SK-N-SH (cell line): ENCODE measurements around the gene PTPN18. TPM values are rescaled to one million over a fixed set of nuclear protein-coding genes. Genes with fewer than 3 reads are reported as not detected.

Experiments
- CTCF ChIA-PET: fragments of 300-600, 350-600 bp; formaldehyde crosslinking; extraction: SDS; loops from one replicate; lab custom pipeline; 2021; lab: Yijun Ruan, JAX
- POLR2A ChIA-PET: fragments of 350-600 bp; sonication (Branson Sonifier 250); formaldehyde crosslinking; extraction: SDS; loops from one replicate; lab custom pipeline; 2020; ENCODE audit warnings: antibody characterized with exemption, inconsistent platforms; lab: Yijun Ruan, JAX
- DNase-seq: peaks from one replicate; pipeline ENCODE4 v3.0.0; 2012
- H2AFZ ChIP-seq: fragments of 200-600 bp; sonication (generic); 2 replicates; pipeline ENCODE4 v1.8.1; 2016; ENCODE audit warnings: antibody characterized with exemption, mild to moderate bottlenecking, low read depth
- H3F3A ChIP-seq: fragments of 200-600 bp; sonication (generic); replicated peaks from 2 replicates; pipeline ENCODE3; 2016; ENCODE audit warnings: antibody characterized with exemption, mild to moderate bottlenecking; ENCODE audit not compliant: insufficient read depth
- H3K27ac ChIP-seq, 2 experiments: fragments of 200-500 bp in 1 of 2; fragments of 200-600 bp in 1 of 2; sonication (Bioruptor generic) in 1 of 2; sonication (generic), shearing (Covaris generic) in 1 of 2; 2 replicates each; pipeline versions ENCODE4 v1.5.1 to v1.6.1; 2014 to 2016; ENCODE audit warnings: low read depth in 2 of 2, inconsistent platforms in 1 of 2, low read length in 1 of 2, mild to moderate bottlenecking in 1 of 2, mixed read lengths in 1 of 2
- H3K27me3 ChIP-seq: fragments of 200-600 bp; sonication (generic), shearing (Covaris generic); 2 replicates; pipeline ENCODE4 v1.6.1; 2016; ENCODE audit warnings: mixed run types; ENCODE audit not compliant: insufficient read depth
- H3K36me3 ChIP-seq, 2 experiments: fragments of 200-500 bp in 1 of 2; fragments of 200-600 bp in 1 of 2; sonication (Bioruptor generic) in 1 of 2; sonication (generic) in 1 of 2; replicated peaks in 1 of 2; 2 replicates each; pipeline versions ENCODE3 to v1.5.1; 2014 to 2016; ENCODE audit warnings: low read length in 1 of 2, mild to moderate bottlenecking in 1 of 2; ENCODE audit not compliant: insufficient read depth in 2 of 2, control insufficient read depth in 1 of 2
- H3K4me1 ChIP-seq, 2 experiments: fragments of 200-500 bp in 1 of 2; fragments of 200-600 bp in 1 of 2; sonication (Bioruptor generic) in 1 of 2; sonication (generic), shearing (Covaris generic) in 1 of 2; 2 replicates each; pipeline versions ENCODE4 v1.5.1 to v1.6.1; 2014 to 2016; ENCODE audit warnings: low read depth in 1 of 2, low read length in 1 of 2, mixed run types in 1 of 2; ENCODE audit not compliant: insufficient read depth in 2 of 2, control insufficient read depth in 1 of 2
- H3K4me2 ChIP-seq: fragments of 200-600 bp; sonication (generic), shearing (Covaris generic); 2 replicates; pipeline ENCODE4 v1.6.1; 2017; ENCODE audit warnings: mixed run types
- H3K4me3 ChIP-seq, 2 experiments: fragments of 200-500 bp in 1 of 2; fragments of 200-600 bp in 1 of 2; sonication (Bioruptor generic) in 1 of 2; sonication (generic), shearing (Covaris generic) in 1 of 2; 2 replicates each; pipeline versions ENCODE4 v1.5.1 to v1.8.1; 2014 to 2016; ENCODE audit warnings: low read depth in 2 of 2, inconsistent platforms in 1 of 2, low read length in 1 of 2, mild to moderate bottlenecking in 1 of 2, mixed read lengths in 1 of 2, moderate library complexity in 1 of 2
- H3K79me2 ChIP-seq: fragments of 200-600 bp; sonication (generic); 2 replicates; pipeline ENCODE4 v1.8.1; 2017; ENCODE audit warnings: mild to moderate bottlenecking; ENCODE audit not compliant: insufficient read depth
- H3K9ac ChIP-seq: fragments of 200-600 bp; sonication (generic); 2 replicates; pipeline ENCODE4 v1.6.1; 2017; ENCODE audit warnings: mixed run types
- H3K9me2 ChIP-seq: fragments of 200-600 bp; sonication (generic); 2 replicates; pipeline ENCODE4 v1.6.1; 2017; ENCODE audit warnings: mixed run types
- H3K9me3 ChIP-seq: fragments of 200-600 bp; sonication (generic); 2 replicates; pipeline ENCODE4 v1.6.1; 2017; ENCODE audit warnings: mixed run types, mild to moderate bottlenecking, moderate library complexity
- H4K20me1 ChIP-seq: fragments of 200-600 bp; sonication (generic); 2 replicates; pipeline ENCODE4 v1.6.1; 2017; ENCODE audit warnings: mild to moderate bottlenecking, mixed run types; ENCODE audit not compliant: insufficient read depth
- CHD2 ChIP-seq: fragments of 150-350 bp; IDR thresholded peaks from 2 replicates; pipeline ENCODE4 v1.6.1; 2018; ENCODE audit warnings: low read length; ENCODE audit not compliant: partially characterized antibody
- FOXJ3 ChIP-seq: sonication (generic); formaldehyde crosslinking; IDR thresholded peaks from 2 replicates; pipeline ENCODE4 v1.5.1; 2020; ENCODE audit warnings: mild to moderate bottlenecking, missing genetic modification reagents
- GATA2 ChIP-seq: sonication (generic); formaldehyde crosslinking; IDR thresholded peaks from 2 replicates; pipeline ENCODE4 v1.5.0; 2020; ENCODE audit warnings: mild to moderate bottlenecking, missing genetic modification reagents
- MXI1 ChIP-seq: IDR thresholded peaks from 2 replicates; pipeline ENCODE4 v1.6.1; 2012; ENCODE audit warnings: mild to moderate bottlenecking, low read depth, low read length, improper control_type of control experiment
- NRF1 ChIP-seq: IDR thresholded peaks from 2 replicates; pipeline ENCODE4 v1.6.1; 2012; ENCODE audit warnings: low read depth, mild to moderate bottlenecking, low read length
- RAD21 ChIP-seq: IDR thresholded peaks from 2 replicates; pipeline ENCODE4 v1.6.1; 2012; ENCODE audit warnings: mild to moderate bottlenecking, low read length
- RCOR1 ChIP-seq: fragments of 150-350 bp; IDR thresholded peaks from 2 replicates; pipeline ENCODE4 v1.6.1; 2017; ENCODE audit warnings: antibody characterized with exemption, low read length
- RFX5 ChIP-seq: IDR thresholded peaks from 2 replicates; pipeline ENCODE4 v1.6.1; 2012; ENCODE audit warnings: mild to moderate bottlenecking, improper control_type of control experiment, low read length
- RXRA ChIP-seq: IDR thresholded peaks from 2 replicates; pipeline ENCODE4 v1.4.0; 2012; ENCODE audit warnings: low read depth, mild to moderate bottlenecking, borderline replicate concordance
- TAF1 ChIP-seq: IDR thresholded peaks from 2 replicates; pipeline ENCODE4 v1.6.1; 2012; ENCODE audit warnings: low read depth, mild to moderate bottlenecking, low read length, moderate library complexity, borderline replicate concordance
- TEAD4 ChIP-seq: IDR thresholded peaks from 2 replicates; pipeline ENCODE4 v1.4.0; 2012; ENCODE audit warnings: mild to moderate bottlenecking, borderline replicate concordance; ENCODE audit not compliant: insufficient read depth
- USF1 ChIP-seq: IDR thresholded peaks from 2 replicates; pipeline ENCODE4 v1.4.0; 2012; ENCODE audit warnings: low read depth, borderline replicate concordance
- USF2 ChIP-seq: fragments of 150-350 bp; IDR thresholded peaks from 2 replicates; pipeline ENCODE4 v1.6.1; 2017; ENCODE audit warnings: antibody characterized with exemption, low read length, low read depth, borderline replicate concordance
- YY1 ChIP-seq: IDR thresholded peaks from 2 replicates; pipeline ENCODE4 v1.4.0; 2012; ENCODE audit warnings: low read depth, mild to moderate bottlenecking
- ZBTB33 ChIP-seq: IDR thresholded peaks from 2 replicates; pipeline ENCODE4 v1.4.0; 2012; ENCODE audit warnings: low read depth, borderline replicate concordance
- WGBS: methylation state at CpG from one replicate; pipeline ENCODE4 v1.1.6; 2017; ENCODE audit warnings: low lambda C conversion rate; 5-methylcytosine and 5-hydroxymethylcytosine counted together
- polyA plus RNA-seq, 3 experiments: library from polyadenylated mRNA; depleted of rRNA; stranded (reverse); fragments of >200 nt; gene quantifications; 2 replicates each; pipeline ENCODE4 v1.2.3, GENCODE V29; 2012
- TF ChIP-seq, protein P1 (sequence below): IDR thresholded peaks from 2 replicates; pipeline ENCODE4 v1.6.1; 2012; ENCODE audit warnings: mild to moderate bottlenecking, low read depth, low read length, moderate library complexity
- TF ChIP-seq, protein P2 (sequence below): fragments of 200-600 bp; sonication (generic); IDR thresholded peaks from 2 replicates; pipeline ENCODE4 v1.6.1; 2017; ENCODE audit warnings: antibody characterized with exemption, mild to moderate bottlenecking, moderate library complexity

Gene PTPN18
- polyA plus RNA-seq, 1 of the 3 experiments (the other 2 are of a cell fraction): 30.4 TPM

DNA sequence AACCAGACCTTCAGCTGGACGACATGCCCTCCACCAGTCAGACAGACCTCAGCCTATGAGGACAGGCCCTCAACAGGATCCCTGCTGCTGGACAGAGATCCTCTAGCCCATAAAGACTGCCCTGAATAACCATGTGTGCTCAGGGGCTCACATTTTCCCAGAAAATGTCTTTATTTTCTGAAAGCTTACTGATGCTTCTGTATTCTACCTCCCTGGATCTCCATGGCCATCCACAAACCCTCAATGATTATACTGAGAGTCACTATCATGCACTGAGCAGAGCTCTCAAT is 1.8 kb upstream of the PTPN18 start:
- H3K79me2 ChIP-seq: no peaks in the 10 kb centered on the region; the same call in 1 of the 2 replicates
- CTCF ChIA-PET: interaction anchor here (0.7 to 1.6 kb wide), 4 partner anchors 11 to 520 kb away, joined by 3 to 10 read pairs (median 3); partner anchors contain the start of genes IMP4 and SMPD4
- TF ChIP-seq, protein P1, sequence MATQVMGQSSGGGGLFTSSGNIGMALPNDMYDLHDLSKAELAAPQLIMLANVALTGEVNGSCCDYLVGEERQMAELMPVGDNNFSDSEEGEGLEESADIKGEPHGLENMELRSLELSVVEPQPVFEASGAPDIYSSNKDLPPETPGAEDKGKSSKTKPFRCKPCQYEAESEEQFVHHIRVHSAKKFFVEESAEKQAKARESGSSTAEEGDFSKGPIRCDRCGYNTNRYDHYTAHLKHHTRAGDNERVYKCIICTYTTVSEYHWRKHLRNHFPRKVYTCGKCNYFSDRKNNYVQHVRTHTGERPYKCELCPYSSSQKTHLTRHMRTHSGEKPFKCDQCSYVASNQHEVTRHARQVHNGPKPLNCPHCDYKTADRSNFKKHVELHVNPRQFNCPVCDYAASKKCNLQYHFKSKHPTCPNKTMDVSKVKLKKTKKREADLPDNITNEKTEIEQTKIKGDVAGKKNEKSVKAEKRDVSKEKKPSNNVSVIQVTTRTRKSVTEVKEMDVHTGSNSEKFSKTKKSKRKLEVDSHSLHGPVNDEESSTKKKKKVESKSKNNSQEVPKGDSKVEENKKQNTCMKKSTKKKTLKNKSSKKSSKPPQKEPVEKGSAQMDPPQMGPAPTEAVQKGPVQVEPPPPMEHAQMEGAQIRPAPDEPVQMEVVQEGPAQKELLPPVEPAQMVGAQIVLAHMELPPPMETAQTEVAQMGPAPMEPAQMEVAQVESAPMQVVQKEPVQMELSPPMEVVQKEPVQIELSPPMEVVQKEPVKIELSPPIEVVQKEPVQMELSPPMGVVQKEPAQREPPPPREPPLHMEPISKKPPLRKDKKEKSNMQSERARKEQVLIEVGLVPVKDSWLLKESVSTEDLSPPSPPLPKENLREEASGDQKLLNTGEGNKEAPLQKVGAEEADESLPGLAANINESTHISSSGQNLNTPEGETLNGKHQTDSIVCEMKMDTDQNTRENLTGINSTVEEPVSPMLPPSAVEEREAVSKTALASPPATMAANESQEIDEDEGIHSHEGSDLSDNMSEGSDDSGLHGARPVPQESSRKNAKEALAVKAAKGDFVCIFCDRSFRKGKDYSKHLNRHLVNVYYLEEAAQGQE: peak; percentile 70; the same call in 1 of the 2 replicates
- no peak for TF ChIP-seq RAD21
- 0 out of 2 replicates have a peak overlapping the region, but pooled peaks have one; percentile 90 for H3K4me2 ChIP-seq
- H3K9me2 ChIP-seq: no peaks in the 10 kb centered on the region
- peaks cover 3% of the 10 kb centered on the region for H3F3A ChIP-seq
- H3K36me3 ChIP-seq: peaks cover 0 to 2% of the 10 kb centered on the region in 2 experiments
- no peak overlapping the region for H3K9ac ChIP-seq
- no peak overlapping the region for H2AFZ ChIP-seq
- no peaks in the 10 kb centered on the region for H3K27me3 ChIP-seq
- DNase-seq: no peak
- no peak overlapping the region for H3K4me3 ChIP-seq
- WGBS: 80% methylated on average over 1 of the region's 1 CpG
- H4K20me1 ChIP-seq: no peaks in the 10 kb centered on the region
- POLR2A ChIA-PET: interaction anchor here (0.5 to 3.7 kb wide), 2 partner anchors 11 to 166 kb away, joined by 5 to 38 read pairs; partner anchors contain the start of gene IMP4
- H3K27ac ChIP-seq: no peak overlapping the region
- H3K9me3 ChIP-seq: no peaks in the 10 kb centered on the region
- peaks cover 0 to 24% of the 10 kb centered on the region in 2 experiments; a peak in 2 of 4 replicates for H3K4me1 ChIP-seq

- Histone ChIP-seq H3K4me3 (peak overlapping the region; percentile 69 to 78), H3K9me2 (no peaks in the 10 kb centered on the region), H3K9me3 (no peaks in the 10 kb centered on the region), H3K27me3 (no peaks in the 10 kb centered on the region), H3K4me2 (peak overlapping the region; percentile 90), H3K9ac (peak overlapping the region; percentile 59; the same call in 1 of the 2 replicates), H3K4me1 (peaks cover 0 to 24% of the 10 kb centered on the region in 2 experiments; a peak in 2 of 4 replicates), H3F3A (peaks cover 3% of the 10 kb centered on the region), H4K20me1 (no peaks in the 10 kb centered on the region), H3K79me2 (no peaks in the 10 kb centered on the region; the same call in 1 of the 2 replicates), H3K36me3 (no peaks in the 10 kb centered on the region), H3K27ac (peak overlapping the region in 1 of 2 experiments; percentile 65; a peak in 1 of 4 replicates), H2AFZ (peak overlapping the region; percentile 58)
- WGBS: 48% methylated on average over 4 of the region's 21 CpGs
- DNase-seq: no peak
- ChIA-PET POLR2A (interaction anchor here (0.7 to 3.7 kb wide), 2 partner anchors 12 to 18 kb away, joined by 3 to 38 read pairs; partner anchors contain the start of gene IMP4), CTCF (interaction anchor here (1.1 to 2.5 kb wide), 5 partner anchors 10 to 174 kb away, joined by 4 to 26 read pairs (median 10); partner anchors contain the start of genes IMP4 and SMPD4)
- TF ChIP-seq FOXJ3 (CRISPR knock-in tag): no peak
- TF ChIP-seq MXI1: no peak
- no peak for TF ChIP-seq YY1
- no peak for TF ChIP-seq TAF1
- TF ChIP-seq RXRA: no peak
- no peak for TF ChIP-seq CHD2
- TF ChIP-seq USF1: no peak
- no peak for TF ChIP-seq NRF1
- TF ChIP-seq, protein P2, sequence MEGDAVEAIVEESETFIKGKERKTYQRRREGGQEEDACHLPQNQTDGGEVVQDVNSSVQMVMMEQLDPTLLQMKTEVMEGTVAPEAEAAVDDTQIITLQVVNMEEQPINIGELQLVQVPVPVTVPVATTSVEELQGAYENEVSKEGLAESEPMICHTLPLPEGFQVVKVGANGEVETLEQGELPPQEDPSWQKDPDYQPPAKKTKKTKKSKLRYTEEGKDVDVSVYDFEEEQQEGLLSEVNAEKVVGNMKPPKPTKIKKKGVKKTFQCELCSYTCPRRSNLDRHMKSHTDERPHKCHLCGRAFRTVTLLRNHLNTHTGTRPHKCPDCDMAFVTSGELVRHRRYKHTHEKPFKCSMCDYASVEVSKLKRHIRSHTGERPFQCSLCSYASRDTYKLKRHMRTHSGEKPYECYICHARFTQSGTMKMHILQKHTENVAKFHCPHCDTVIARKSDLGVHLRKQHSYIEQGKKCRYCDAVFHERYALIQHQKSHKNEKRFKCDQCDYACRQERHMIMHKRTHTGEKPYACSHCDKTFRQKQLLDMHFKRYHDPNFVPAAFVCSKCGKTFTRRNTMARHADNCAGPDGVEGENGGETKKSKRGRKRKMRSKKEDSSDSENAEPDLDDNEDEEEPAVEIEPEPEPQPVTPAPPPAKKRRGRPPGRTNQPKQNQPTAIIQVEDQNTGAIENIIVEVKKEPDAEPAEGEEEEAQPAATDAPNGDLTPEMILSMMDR: no peak
- no peak for TF ChIP-seq USF2
- no peak for TF ChIP-seq GATA2 (CRISPR knock-in tag)
- no peak for TF ChIP-seq TEAD4
- TF ChIP-seq ZBTB33: no peak
- TF ChIP-seq RFX5: no peak
- TF ChIP-seq RCOR1: no peak
Observed at GRCh38 chr2:130355172-130355577, 681 bp upstream of the PTPN18 start.
